Measurements from ENCODE around the gene SEC14L6.
"Not testable (repeated sequence)": the region's sequence is repeated elsewhere in the genome, so short reads cannot be mapped to it uniquely, and the experiment has no call there.

Gene SEC14L6

DNA sequence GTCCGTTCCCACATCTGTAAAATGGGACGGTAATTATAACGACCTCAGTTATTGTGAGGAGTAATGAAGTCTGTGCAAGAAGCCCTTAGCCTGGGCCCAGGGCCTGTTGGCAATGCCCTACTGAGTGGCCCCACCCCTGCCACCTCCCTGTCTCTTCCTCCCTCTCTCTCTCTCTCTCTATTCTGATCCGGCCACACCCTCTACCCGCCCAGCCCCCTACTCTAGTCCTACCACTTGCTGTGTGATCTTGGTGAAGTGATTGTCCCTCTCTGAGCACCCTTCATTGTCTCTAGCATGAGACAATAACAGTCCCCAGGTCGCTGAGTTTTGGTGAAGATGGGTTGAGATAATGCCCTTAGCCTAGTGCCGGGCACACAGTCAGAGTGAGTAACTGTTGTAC is 7.4 kb upstream of the SEC14L6 start:
- DNase-seq (ENCODE audit: low spot score) = no peak
- H4K91ac ChIP-seq (ENCODE audit: low read depth, low read length, poor library complexity) = no peak overlapping the region
- no peak overlapping the region for H3K14ac ChIP-seq (ENCODE audit: low read length)
- H3K79me1 ChIP-seq (ENCODE audit: low read depth, low read length) = no peaks in the 10 kb centered on the region
- H2BK5ac ChIP-seq (ENCODE audit: low read length) = no peak overlapping the region
- WGBS, 2 donors (ENCODE audit: extremely low coverage in 2 of 2, insufficient read length in 2 of 2, insufficient replicate concordance in 1 of 2) = no CpG with 5 or more reads among the region's 7 CpGs
- H4K8ac ChIP-seq (ENCODE audit: low read depth, low read length) = no peak overlapping the region
- no peak overlapping the region for H3K23ac ChIP-seq (ENCODE audit: low read depth, low read length, poor library complexity)
- H3K36me3 ChIP-seq (replicated peaks in 1 of 2; ENCODE audit: control insufficient read depth in 2 of 2, insufficient read depth in 2 of 2, low read length in 2 of 2) = no peaks in the 10 kb centered on the region
- H2AFZ ChIP-seq (ENCODE audit: low read length) = no peak overlapping the region
- H3K18ac ChIP-seq (ENCODE audit: low read length) = no peak overlapping the region
- H3K9ac ChIP-seq (ENCODE audit: low read depth, low read length, poor library complexity) = no peak overlapping the region
- no peak overlapping the region for H3K27ac ChIP-seq (replicated peaks; ENCODE audit: low read length)
- H3K4me1 ChIP-seq (ENCODE audit: control insufficient read depth in 2 of 2, insufficient read depth in 1 of 2, low read depth in 1 of 2, low read length in 2 of 2) = no peaks in the 10 kb centered on the region
- H3K9me3 ChIP-seq (replicated peaks in 1 of 2; ENCODE audit: control insufficient read depth in 2 of 2, insufficient read depth in 1 of 2, low read depth in 1 of 2, low read length in 2 of 2) = no peaks in the 10 kb centered on the region
- no peak overlapping the region for H2AK5ac ChIP-seq (ENCODE audit: low read depth, low read length)
- no peak overlapping the region for H2BK12ac ChIP-seq (ENCODE audit: low read length)
- no peak overlapping the region for H3K4ac ChIP-seq (ENCODE audit: low read length)
- H3K27me3 ChIP-seq (ENCODE audit: control insufficient read depth in 3 of 3, insufficient read depth in 3 of 3, low read depth in 1 of 3, low read length in 3 of 3) = no peaks in the 10 kb centered on the region
- no peak overlapping the region for H3K4me3 ChIP-seq (ENCODE audit: low read length in 2 of 2)
- no peak overlapping the region for H3K4me2 ChIP-seq (ENCODE audit: insufficient read depth, low read length, poor library complexity, severe bottlenecking)
- H2BK120ac ChIP-seq (ENCODE audit: low read depth, low read length) = no peak overlapping the region
- no peak overlapping the region for H2BK15ac ChIP-seq (ENCODE audit: low read length)

DNA sequence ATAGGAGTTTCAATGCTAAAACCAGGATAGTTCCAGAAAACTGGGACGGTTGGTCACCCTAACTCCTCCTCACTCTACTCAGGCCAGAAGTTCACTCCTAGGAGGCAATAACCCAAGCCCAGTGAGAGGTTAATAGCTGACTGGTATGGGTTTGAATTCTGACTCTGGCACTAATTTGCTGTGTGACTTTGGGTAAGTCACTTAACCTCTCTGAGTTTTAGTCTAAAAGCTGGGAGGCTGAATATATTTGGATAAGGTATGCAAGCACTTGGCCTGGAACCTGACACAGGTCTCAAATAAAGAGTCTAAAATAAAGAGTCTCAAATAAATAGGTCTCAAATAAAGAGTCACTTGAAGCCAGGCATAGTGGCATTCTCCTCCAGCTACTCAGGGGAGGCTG is 6.2 kb upstream of the SEC14L6 start:
- H3K9me3 ChIP-seq (replicated peaks in 1 of 2; ENCODE audit: control insufficient read depth in 2 of 2, insufficient read depth in 1 of 2, low read depth in 1 of 2, low read length in 2 of 2) = no peaks in the 10 kb centered on the region
- H2AK5ac ChIP-seq (ENCODE audit: low read depth, low read length) = no peak overlapping the region
- no peak overlapping the region for H2AFZ ChIP-seq (ENCODE audit: low read length)
- H3K27ac ChIP-seq (replicated peaks; ENCODE audit: low read length) = no peak overlapping the region
- H3K23ac ChIP-seq (ENCODE audit: low read depth, low read length, poor library complexity) = no peak overlapping the region
- no CpG with 5 or more reads among the region's 1 CpG for WGBS, 2 donors (ENCODE audit: extremely low coverage in 2 of 2, insufficient read length in 2 of 2, insufficient replicate concordance in 1 of 2)
- no peak overlapping the region for H3K14ac ChIP-seq (ENCODE audit: low read length)
- H3K9ac ChIP-seq (ENCODE audit: low read depth, low read length, poor library complexity) = no peak overlapping the region
- no peaks in the 10 kb centered on the region for H3K27me3 ChIP-seq (ENCODE audit: control insufficient read depth in 3 of 3, insufficient read depth in 3 of 3, low read depth in 1 of 3, low read length in 3 of 3)
- H3K79me1 ChIP-seq (ENCODE audit: low read depth, low read length) = no peaks in the 10 kb centered on the region
- no peak overlapping the region for H2BK5ac ChIP-seq (ENCODE audit: low read length)
- no peak overlapping the region for H2BK120ac ChIP-seq (ENCODE audit: low read depth, low read length)
- H2BK15ac ChIP-seq (ENCODE audit: low read length) = no peak overlapping the region
- no peak overlapping the region for H3K4ac ChIP-seq (ENCODE audit: low read length)
- H3K4me3 ChIP-seq (ENCODE audit: low read length in 2 of 2) = no peak overlapping the region
- no peak overlapping the region for H3K4me2 ChIP-seq (ENCODE audit: insufficient read depth, low read length, poor library complexity, severe bottlenecking)
- H3K4me1 ChIP-seq (ENCODE audit: control insufficient read depth in 2 of 2, insufficient read depth in 1 of 2, low read depth in 1 of 2, low read length in 2 of 2) = no peaks in the 10 kb centered on the region
- H3K18ac ChIP-seq (ENCODE audit: low read length) = no peak overlapping the region
- no peak overlapping the region for H4K8ac ChIP-seq (ENCODE audit: low read depth, low read length)
- no peak for DNase-seq (ENCODE audit: low spot score)
- no peaks in the 10 kb centered on the region for H3K36me3 ChIP-seq (replicated peaks in 1 of 2; ENCODE audit: control insufficient read depth in 2 of 2, insufficient read depth in 2 of 2, low read length in 2 of 2)
- H4K91ac ChIP-seq (ENCODE audit: low read depth, low read length, poor library complexity) = no peak overlapping the region
- H2BK12ac ChIP-seq (ENCODE audit: low read length) = no peak overlapping the region

- not testable (repeated sequence) for H3K18ac ChIP-seq (ENCODE audit: low read length); H2AK5ac ChIP-seq (ENCODE audit: low read depth, low read length); H2BK120ac ChIP-seq (ENCODE audit: low read depth, low read length); H3K27ac ChIP-seq (replicated peaks; ENCODE audit: low read length); H3K79me1 ChIP-seq (ENCODE audit: low read depth, low read length); H3K23ac ChIP-seq (ENCODE audit: low read depth, low read length, poor library complexity); H4K8ac ChIP-seq (ENCODE audit: low read depth, low read length); H2BK15ac ChIP-seq (ENCODE audit: low read length); H3K4ac ChIP-seq (ENCODE audit: low read length); H3K9ac ChIP-seq (ENCODE audit: low read depth, low read length, poor library complexity); H4K91ac ChIP-seq (ENCODE audit: low read depth, low read length, poor library complexity); H3K27me3 ChIP-seq (ENCODE audit: control insufficient read depth in 3 of 3, insufficient read depth in 3 of 3, low read depth in 1 of 3, low read length in 3 of 3); H3K4me2 ChIP-seq (ENCODE audit: insufficient read depth, low read length, poor library complexity, severe bottlenecking); H3K36me3 ChIP-seq (replicated peaks in 1 of 2; ENCODE audit: control insufficient read depth in 2 of 2, insufficient read depth in 2 of 2, low read length in 2 of 2); H3K4me3 ChIP-seq (ENCODE audit: low read length in 2 of 2); H3K14ac ChIP-seq (ENCODE audit: low read length); DNase-seq (ENCODE audit: low spot score); H2BK12ac ChIP-seq (ENCODE audit: low read length); H3K9me3 ChIP-seq (replicated peaks in 1 of 2; ENCODE audit: control insufficient read depth in 2 of 2, insufficient read depth in 1 of 2, low read depth in 1 of 2, low read length in 2 of 2); H2AFZ ChIP-seq (ENCODE audit: low read length); H2BK5ac ChIP-seq (ENCODE audit: low read length); H3K4me1 ChIP-seq (ENCODE audit: control insufficient read depth in 2 of 2, insufficient read depth in 1 of 2, low read depth in 1 of 2, low read length in 2 of 2)
- no CpG with 5 or more reads among the region's 3 CpGs for WGBS, 2 donors (ENCODE audit: extremely low coverage in 2 of 2, insufficient read length in 2 of 2, insufficient replicate concordance in 1 of 2)
Measured at GRCh38 chr22:30551813-30552212, 5.3 kb upstream of the SEC14L6 start.

DNA sequence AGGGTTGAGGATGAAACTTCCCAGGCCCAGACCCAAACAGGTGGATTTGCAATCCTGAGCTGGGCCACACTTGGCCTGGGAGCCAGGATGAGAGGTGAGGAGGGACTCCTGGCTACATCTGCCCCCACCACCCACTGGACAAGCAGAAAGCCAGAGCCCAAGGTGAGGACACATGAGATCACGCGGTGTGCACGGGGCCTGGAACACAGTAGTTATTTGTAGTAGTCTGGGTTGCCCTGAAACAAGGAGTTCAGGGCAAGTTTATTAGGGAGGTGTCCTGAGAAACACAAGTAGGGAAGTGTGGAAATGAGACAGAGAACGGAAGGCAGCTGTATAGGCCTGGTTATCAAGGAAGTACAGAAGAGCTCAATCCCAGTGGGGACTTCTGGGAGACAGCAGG is 647 bp upstream of the SEC14L6 start:
- Histone ChIP-seq H2BK15ac (ENCODE audit: low read length) (no peak overlapping the region), H2BK120ac (ENCODE audit: low read depth, low read length) (no peak overlapping the region), H3K36me3 (replicated peaks in 1 of 2; ENCODE audit: control insufficient read depth in 2 of 2, insufficient read depth in 2 of 2, low read length in 2 of 2) (no peaks in the 10 kb centered on the region), H3K23ac (ENCODE audit: low read depth, low read length, poor library complexity) (no peak overlapping the region), H3K4me2 (ENCODE audit: insufficient read depth, low read length, poor library complexity, severe bottlenecking) (no peak overlapping the region), H3K4me1 (ENCODE audit: control insufficient read depth in 2 of 2, insufficient read depth in 1 of 2, low read depth in 1 of 2, low read length in 2 of 2) (peaks cover 6 to 7% of the 10 kb centered on the region in 2 donors), H2BK12ac (ENCODE audit: low read length) (no peak overlapping the region), H3K9ac (ENCODE audit: low read depth, low read length, poor library complexity) (no peak overlapping the region), H3K4ac (ENCODE audit: low read length) (no peak overlapping the region), H3K14ac (ENCODE audit: low read length) (no peak overlapping the region), H2AK5ac (ENCODE audit: low read depth, low read length) (no peak overlapping the region), H2BK5ac (ENCODE audit: low read length) (no peak overlapping the region), H4K91ac (ENCODE audit: low read depth, low read length, poor library complexity) (no peak overlapping the region), H2AFZ (ENCODE audit: low read length) (peak overlapping the region; percentile 42), H3K79me1 (ENCODE audit: low read depth, low read length) (no peaks in the 10 kb centered on the region), H3K9me3 (replicated peaks in 1 of 2; ENCODE audit: control insufficient read depth in 2 of 2, insufficient read depth in 1 of 2, low read depth in 1 of 2, low read length in 2 of 2) (peaks cover 2 to 11% of the 10 kb centered on the region in 2 donors), H3K4me3 (ENCODE audit: low read length in 2 of 2) (no peak overlapping the region), H3K27me3 (ENCODE audit: control insufficient read depth in 3 of 3, insufficient read depth in 3 of 3, low read depth in 1 of 3, low read length in 3 of 3) (peaks cover 0 to 2% (median 0%) of the 10 kb centered on the region in 3 experiments), H3K18ac (ENCODE audit: low read length) (peak overlapping the region; percentile 53), H4K8ac (ENCODE audit: low read depth, low read length) (no peak overlapping the region), H3K27ac (replicated peaks; ENCODE audit: low read length) (no peak overlapping the region)
- no peak for DNase-seq (ENCODE audit: low spot score)
- WGBS, 2 donors (ENCODE audit: extremely low coverage in 2 of 2, insufficient read length in 2 of 2, insufficient replicate concordance in 1 of 2) = no CpG with 5 or more reads among the region's 4 CpGs

All from neuronal stem cell (in vitro differentiated cells).